DLD1 (cell line): ENCODE data around the gene RHBDD1.

Experiments
- in situ Hi-C: cut with HindIII; loops from 2 replicates; pipeline ENCODE4 v1.10.0; 2017; ENCODE audit warnings: low sequenced_read_pairs

Gene RHBDD1

GRCh38 chr2:226835796-226836547 is at the start of gene RHBDD1:
RHBDD1 (plus strand) TSS chr2:226836054; CDS start chr2:226864694, 28,640 bp downstream.
- in situ Hi-C loops = no loop called here

- in situ Hi-C loops = no loop called here
These were observed 47.8 kb upstream of the RHBDD1 start for GRCh38 chr2:226788064-226788463.

GRCh38 chr2:226788881-226789490 is 46.9 kb upstream of the RHBDD1 start:
- in situ Hi-C loops = no loop called here

- in situ Hi-C loops = no loop called here
These were observed 45.8 kb upstream of the RHBDD1 start for GRCh38 chr2:226790011-226790410.

GRCh38 chr2:226790431-226790830 is 45.4 kb upstream of the RHBDD1 start:
- in situ Hi-C loops = no loop called here

- in situ Hi-C loops = no loop called here
These were observed 44.8 kb upstream of the RHBDD1 start for GRCh38 chr2:226791056-226791486.

GRCh38 chr2:226791487-226792081 is 44.3 kb upstream of the RHBDD1 start:
- in situ Hi-C loops = no loop called here

GRCh38 chr2:226792155-226792881 is 43.5 kb upstream of the RHBDD1 start:
- in situ Hi-C loops = no loop called here

GRCh38 chr2:226793646-226794045 is 42.2 kb upstream of the RHBDD1 start:
- in situ Hi-C loops = no loop called here

- in situ Hi-C loops = no loop called here
These were observed 41.6 kb upstream of the RHBDD1 start for GRCh38 chr2:226794196-226794661.

- in situ Hi-C loops = no loop called here
These were observed 41.1 kb upstream of the RHBDD1 start for GRCh38 chr2:226794751-226795171.

- in situ Hi-C loops = no loop called here
These were observed 40.4 kb upstream of the RHBDD1 start for GRCh38 chr2:226795281-226796011.

GRCh38 chr2:226796012-226796839 is 39.6 kb upstream of the RHBDD1 start:
- in situ Hi-C loops = no loop called here

- in situ Hi-C loops = no loop called here
These were observed 39.0 kb upstream of the RHBDD1 start for GRCh38 chr2:226796840-226797288.

GRCh38 chr2:226797289-226797988 is 38.4 kb upstream of the RHBDD1 start:
- in situ Hi-C loops = no loop called here

GRCh38 chr2:226797989-226798421 is 37.8 kb upstream of the RHBDD1 start:
- in situ Hi-C loops = no loop called here

GRCh38 chr2:226798422-226799210 is 37.2 kb upstream of the RHBDD1 start:
- in situ Hi-C loops = no loop called here
